ENCODE results near the gene KCNAB2.
A peak's percentile ranks its signal among the peaks of the same experiment; 100 is the strongest.

The KCNAB2 gene

GRCh38 chr1:6005276-6005917 lies 40.3 kb upstream of the KCNAB2 start:
- Mint-ChIP-seq H3K36me3 (peaks cover 3% of the 10 kb centered on the region), H3K9me3 (no peaks in the 10 kb centered on the region), H3K4me3 (no peak overlapping the region), H3K4me1 (peaks cover 4% of the 10 kb centered on the region), H3K27me3 (no peaks in the 10 kb centered on the region), H3K27ac (no peak overlapping the region)
- no peak for ATAC-seq (ENCODE audit: low read depth)
- no peak for DNase-seq (ENCODE audit: low spot score in 2 of 2)

GRCh38 chr1:6006882-6007281 lies 38.8 kb upstream of the KCNAB2 start:
- H3K4me3 Mint-ChIP-seq: no peak overlapping the region
- ATAC-seq (ENCODE audit: low read depth): no peak
- no peak overlapping the region for H3K27ac Mint-ChIP-seq
- H3K4me1 Mint-ChIP-seq: peaks cover 6% of the 10 kb centered on the region
- H3K27me3 Mint-ChIP-seq: no peaks in the 10 kb centered on the region
- DNase-seq (ENCODE audit: low spot score in 2 of 2): no peak
- H3K9me3 Mint-ChIP-seq: no peaks in the 10 kb centered on the region
- peaks cover 6% of the 10 kb centered on the region for H3K36me3 Mint-ChIP-seq

GRCh38 chr1:6007318-6008083 lies 38.2 kb upstream of the KCNAB2 start:
- Mint-ChIP-seq H3K9me3 (no peaks in the 10 kb centered on the region), H3K4me1 (peaks cover 8% of the 10 kb centered on the region), H3K27me3 (no peaks in the 10 kb centered on the region), H3K36me3 (peaks cover 6% of the 10 kb centered on the region), H3K27ac (no peak overlapping the region), H3K4me3 (no peak overlapping the region)
- ATAC-seq (ENCODE audit: low read depth): no peak
- DNase-seq (ENCODE audit: low spot score in 2 of 2): no peak

GRCh38 chr1:6008084-6008415 lies 37.6 kb upstream of the KCNAB2 start:
- Mint-ChIP-seq H3K9me3 (no peaks in the 10 kb centered on the region), H3K4me1 (peaks cover 13% of the 10 kb centered on the region), H3K4me3 (no peak overlapping the region), H3K27me3 (no peaks in the 10 kb centered on the region), H3K27ac (no peak overlapping the region), H3K36me3 (peaks cover 6% of the 10 kb centered on the region)
- DNase-seq (ENCODE audit: low spot score in 2 of 2): no peak
- no peak for ATAC-seq (ENCODE audit: low read depth)

- Mint-ChIP-seq H3K27me3 (no peaks in the 10 kb centered on the region), H3K4me3 (no peak overlapping the region), H3K36me3 (peaks cover 6% of the 10 kb centered on the region), H3K9me3 (no peaks in the 10 kb centered on the region), H3K4me1 (peaks cover 14% of the 10 kb centered on the region), H3K27ac (no peak overlapping the region)
- ATAC-seq (ENCODE audit: low read depth) (no peak), DNase-seq (ENCODE audit: low spot score in 2 of 2) (no peak)
Measured at GRCh38 chr1:6008696-6009095, 37.0 kb upstream of the KCNAB2 start.

GRCh38 chr1:6009120-6010040 lies 36.3 kb upstream of the KCNAB2 start:
- ATAC-seq (ENCODE audit: low read depth) (no peak), DNase-seq (ENCODE audit: low spot score in 2 of 2) (no peak)
- no peak overlapping the region for H3K27ac Mint-ChIP-seq
- peaks cover 8% of the 10 kb centered on the region for H3K36me3 Mint-ChIP-seq
- no peak overlapping the region for H3K4me3 Mint-ChIP-seq
- peaks cover 14% of the 10 kb centered on the region for H3K4me1 Mint-ChIP-seq
- H3K27me3 Mint-ChIP-seq: no peaks in the 10 kb centered on the region
- no peaks in the 10 kb centered on the region for H3K9me3 Mint-ChIP-seq

GRCh38 chr1:6010554-6010953 lies 35.1 kb upstream of the KCNAB2 start:
- H3K27me3 Mint-ChIP-seq: no peaks in the 10 kb centered on the region
- H3K4me1 Mint-ChIP-seq: peaks cover 14% of the 10 kb centered on the region
- no peaks in the 10 kb centered on the region for H3K9me3 Mint-ChIP-seq
- no peak overlapping the region for H3K4me3 Mint-ChIP-seq
- H3K36me3 Mint-ChIP-seq: peaks cover 8% of the 10 kb centered on the region
- no peak for DNase-seq (ENCODE audit: low spot score in 2 of 2)
- ATAC-seq (ENCODE audit: low read depth): no peak
- H3K27ac Mint-ChIP-seq: peak overlapping the region; percentile 68

GRCh38 chr1:6011161-6011945 lies 34.3 kb upstream of the KCNAB2 start:
- H3K4me1 Mint-ChIP-seq: peaks cover 14% of the 10 kb centered on the region
- H3K27me3 Mint-ChIP-seq: no peaks in the 10 kb centered on the region
- H3K36me3 Mint-ChIP-seq: peaks cover 8% of the 10 kb centered on the region
- peak overlapping the region; percentile 68 for H3K27ac Mint-ChIP-seq
- H3K4me3 Mint-ChIP-seq: no peak overlapping the region
- DNase-seq (ENCODE audit: low spot score in 2 of 2): no peak
- H3K9me3 Mint-ChIP-seq: no peaks in the 10 kb centered on the region
- ATAC-seq (ENCODE audit: low read depth): no peak

- peak overlapping the region; percentile 45 for H3K27ac Mint-ChIP-seq
- no peaks in the 10 kb centered on the region for H3K27me3 Mint-ChIP-seq
- ATAC-seq (ENCODE audit: low read depth) (no peak), DNase-seq (ENCODE audit: low spot score in 2 of 2) (no peak)
- H3K9me3 Mint-ChIP-seq: no peaks in the 10 kb centered on the region
- no peak overlapping the region for H3K4me3 Mint-ChIP-seq
- H3K36me3 Mint-ChIP-seq: peaks cover 8% of the 10 kb centered on the region
- H3K4me1 Mint-ChIP-seq: peaks cover 14% of the 10 kb centered on the region
Measured at GRCh38 chr1:6011946-6012258, 33.8 kb upstream of the KCNAB2 start.

GRCh38 chr1:6012529-6013318 lies 33.0 kb upstream of the KCNAB2 start:
- peaks cover 14% of the 10 kb centered on the region for H3K4me1 Mint-ChIP-seq
- H3K9me3 Mint-ChIP-seq: no peaks in the 10 kb centered on the region
- no peak overlapping the region for H3K4me3 Mint-ChIP-seq
- H3K27ac Mint-ChIP-seq: peak overlapping the region; percentile 79
- H3K36me3 Mint-ChIP-seq: peaks cover 8% of the 10 kb centered on the region
- no peaks in the 10 kb centered on the region for H3K27me3 Mint-ChIP-seq
- ATAC-seq (ENCODE audit: low read depth): peak; percentile 55
- DNase-seq (ENCODE audit: low spot score in 2 of 2): no peak

GRCh38 chr1:6013491-6013890 lies 32.2 kb upstream of the KCNAB2 start:
- Mint-ChIP-seq H3K4me1 (peaks cover 14% of the 10 kb centered on the region), H3K36me3 (peaks cover 8% of the 10 kb centered on the region), H3K27me3 (no peaks in the 10 kb centered on the region), H3K27ac (no peak overlapping the region), H3K4me3 (no peak overlapping the region), H3K9me3 (no peaks in the 10 kb centered on the region)
- ATAC-seq (ENCODE audit: low read depth): no peak
- no peak for DNase-seq (ENCODE audit: low spot score in 2 of 2)

GRCh38 chr1:6014130-6014999 lies 31.3 kb upstream of the KCNAB2 start:
- H3K4me3 Mint-ChIP-seq: no peak overlapping the region
- peak overlapping the region; percentile 50 for H3K27ac Mint-ChIP-seq
- no peak for ATAC-seq (ENCODE audit: low read depth)
- no peaks in the 10 kb centered on the region for H3K9me3 Mint-ChIP-seq
- peaks cover 14% of the 10 kb centered on the region for H3K4me1 Mint-ChIP-seq
- DNase-seq (ENCODE audit: low spot score in 2 of 2): no peak
- H3K36me3 Mint-ChIP-seq: peaks cover 8% of the 10 kb centered on the region
- H3K27me3 Mint-ChIP-seq: no peaks in the 10 kb centered on the region
